K562 (cell line): ENCODE measurements around the gene INPP4B. TPM values are rescaled to one million over a fixed set of nuclear protein-coding genes. Genes with fewer than 3 reads are reported as not detected.

Source experiments
- ATAC-seq: fragments of 200-7000 bp; cut with Tn5 transposase; 3 replicates; pipeline ENCODE4 v1.9.1; 2020; ENCODE audit warnings: moderate library complexity
- BruUV-seq: library from RNA; stranded (reverse); fragments of 400-500 nt; replicated peaks from 2 replicates; lab custom pipeline; 2021; lab: Mats Ljungman, UMichigan
- CTCF ChIA-PET: fragments of 300-600 bp; formaldehyde crosslinking; extraction: SDS; loops from one replicate; lab custom pipeline; 2021; ENCODE audit warnings: low intra/inter-chr PET ratio; lab: Yijun Ruan, JAX
- POLR2A ChIA-PET: fragments of 300-600, 350-650 bp; sonication (Branson Sonifier 250); formaldehyde crosslinking; extraction: SDS; loops from one replicate; lab custom pipeline; 2021; ENCODE audit warnings: antibody characterized with exemption, inconsistent platforms; lab: Yijun Ruan, JAX
- DNase-seq, 4 experiments: peaks; one replicate each; pipeline versions ENCODE4 v3.0.0 to v3.0.0-alpha.2; 2011 to 2018; ENCODE audit warnings: low spot score in 3 of 4, mixed read lengths in 3 of 4; ENCODE audit errors: extremely low read depth in 1 of 4
- FAIRE-seq: peaks from 2 replicates; lab custom pipeline; 2011; peaks lifted over from hg19 to GRCh38; lab: Jason Lieb, UNC
- H2AFZ ChIP-seq: 2 replicates; pipeline ENCODE4 v1.6.0; 2011; ENCODE audit warnings: low read depth, low read length, control low read depth, inconsistent platforms
- H3K27ac ChIP-seq: fragments of 200-600 bp; 3 replicates; pipeline ENCODE4 v1.8.0; 2011; ENCODE audit warnings: low read depth, mild to moderate bottlenecking, control low read depth, inconsistent platforms, low read length, moderate library complexity, mixed read lengths; ENCODE audit errors: extremely low read depth
- H3K27me3 ChIP-seq, 2 experiments: fragments of 300-600 bp in 1 of 2; 2 replicates in 1 of 2; 3 replicates in 1 of 2; pipeline versions ENCODE4 v1.6.0 to v1.8.0; 2011; ENCODE audit warnings: inconsistent platforms in 2 of 2, low read length in 2 of 2, mild to moderate bottlenecking in 1 of 2, mixed read lengths in 1 of 2, moderate library complexity in 1 of 2; ENCODE audit not compliant: control insufficient read depth in 2 of 2, insufficient read depth in 2 of 2
- H3K36me3 ChIP-seq: fragments of 300-600 bp; 3 replicates; pipeline ENCODE4 v1.8.0; 2011; ENCODE audit warnings: mild to moderate bottlenecking, low read length, inconsistent platforms; ENCODE audit not compliant: control insufficient read depth, insufficient read depth
- H3K4me1 ChIP-seq, 2 experiments: fragments of 200-600 bp in 1 of 2; replicated peaks in 1 of 2; 2 replicates in 1 of 2; 3 replicates in 1 of 2; pipeline versions ENCODE4 v1.5.1 to v1.8.0; 2011; ENCODE audit warnings: inconsistent platforms in 2 of 2, low read length in 2 of 2, mild to moderate bottlenecking in 1 of 2, mixed read lengths in 1 of 2, moderate library complexity in 1 of 2; ENCODE audit not compliant: control insufficient read depth in 2 of 2, insufficient read depth in 2 of 2
- H3K4me2 ChIP-seq: 2 replicates; pipeline ENCODE4 v1.6.1; 2011; ENCODE audit warnings: low read length, control low read depth, inconsistent platforms, mixed read lengths; ENCODE audit not compliant: insufficient read depth
- H3K4me3 ChIP-seq: fragments of 200-600 bp; sonication (generic), shearing (Covaris generic); 2 replicates; pipeline ENCODE4 v1.5.1; 2016; ENCODE audit warnings: control low read depth, inconsistent platforms
- H3K79me2 ChIP-seq: fragments of 200-600 bp; 3 replicates; pipeline ENCODE4 v1.8.0; 2011; ENCODE audit warnings: low read length, inconsistent platforms; ENCODE audit not compliant: control insufficient read depth, insufficient read depth
- H3K9ac ChIP-seq, 2 experiments: 2 replicates each; pipeline versions ENCODE4 v1.6.0 to v1.6.1; 2011; ENCODE audit warnings: low read depth in 2 of 2, low read length in 2 of 2, control low read depth in 1 of 2, inconsistent platforms in 1 of 2, mild to moderate bottlenecking in 1 of 2, mixed read lengths in 1 of 2; ENCODE audit not compliant: insufficient read depth in 1 of 2
- H3K9me1 ChIP-seq: one replicate; pipeline ENCODE4 v1.6.0; 2011; ENCODE audit warnings: inconsistent platforms, mild to moderate bottlenecking, low read length, moderate library complexity; ENCODE audit not compliant: control insufficient read depth, insufficient read depth
- H3K9me3 ChIP-seq: replicated peaks from 2 replicates; pipeline ENCODE4 v1.5.1; 2011; ENCODE audit warnings: low read depth, low read length, inconsistent platforms; ENCODE audit not compliant: control insufficient read depth, insufficient read depth
- H4K20me1 ChIP-seq: replicated peaks from 2 replicates; pipeline ENCODE4 v1.6.1; 2011; ENCODE audit warnings: low read length, inconsistent platforms, mixed read lengths; ENCODE audit not compliant: control insufficient read depth, insufficient read depth
- EWSR1 ChIP-seq: fragments of 450-650 bp; IDR thresholded peaks from 2 replicates; pipeline ENCODE4 v1.6.1; 2018; ENCODE audit warnings: borderline replicate concordance, mild to moderate bottlenecking, low read depth, moderate library complexity; ENCODE audit not compliant: partially characterized antibody
- HMG20A ChIP-seq: fragments of 450-650 bp; formaldehyde crosslinking; conservative IDR thresholded peaks from 2 replicates; pipeline ENCODE4 v1.4.0; 2020; ENCODE audit warnings: mild to moderate bottlenecking, mixed read lengths
- MAFG ChIP-seq: fragments of 450-650 bp; conservative IDR thresholded peaks from 2 replicates; pipeline ENCODE4 v1.6.1; 2016; ENCODE audit warnings: missing genetic modification characterization, missing compliant biosample characterization
- RERE ChIP-seq: sonication (generic); formaldehyde crosslinking; IDR thresholded peaks from 2 replicates; pipeline ENCODE4 v1.8.0; 2023; ENCODE audit warnings: missing genetic modification reagents, mild to moderate bottlenecking, borderline replicate concordance
- TEAD4 ChIP-seq, 2 experiments: sonication (generic) in 1 of 2; formaldehyde crosslinking in 1 of 2; IDR thresholded peaks; 2 replicates each; pipeline versions ENCODE4 v1.6.1 to v1.8.0; 2012 to 2022; ENCODE audit warnings: borderline replicate concordance in 1 of 2, inconsistent platforms in 1 of 2, low read length in 1 of 2, mild to moderate bottlenecking in 1 of 2, missing genetic modification reagents in 1 of 2
- WGBS: fragments of 100-300 bp; shearing (Covaris generic); methylation state at CpG from one replicate; pipeline ENCODE4 v1.1.6; 2016; ENCODE audit warnings: low coverage, mixed read lengths; ENCODE audit not compliant: insufficient coverage; ENCODE audit errors: missing lambda C conversion rate; 5-methylcytosine and 5-hydroxymethylcytosine counted together
- in situ Hi-C: fragments of 300-500 bp; cut with MboI; formaldehyde crosslinking; loops from 4 replicates; pipeline ENCODE4 v1.15.0; 2018; ENCODE audit warnings: inconsistent platforms, mixed read lengths
- intact Hi-C: fragments of 100-400 bp; cut with micrococcal nuclease; formaldehyde crosslinking; loops from 2 replicates; pipeline ENCODE4 v1.14.2; 2022
- polyA plus RNA-seq, 8 experiments: library from polyadenylated mRNA; depleted of rRNA in 4 of 8; stranded (reverse) in 5 of 8; unstranded in 3 of 8; fragments of >200 nt; fragmentation: Nextera tagmentation in 2 of 8; fragmentation: Illumina TruSeq in 1 of 8; extraction: Ambion mirVana in 2 of 8; extraction: Trizol in 1 of 8; gene quantifications; 2 replicates each; pipeline versions ENCODE4 v1.2.1 to v1.2.3, GENCODE V29; 2011 to 2014; ENCODE audit warnings: inconsistent platforms in 1 of 8, missing spikeins in 1 of 8
- total RNA-seq, 7 experiments: library from RNA; depleted of rRNA in 6 of 7; stranded (reverse); fragments of >200 nt in 6 of 7; fragmentation: Illumina TruSeq in 2 of 7; extraction: Trizol in 2 of 7; gene quantifications; 2 replicates each; pipeline versions ENCODE4 v1.2.1 to v1.2.3, GENCODE V29; 2011 to 2021; ENCODE audit warnings: low replicate concordance in 1 of 7

The INPP4B gene
- total and polyA plus RNA-seq, 9 of the 15 experiments (the other 6 are each of a cell fraction or from before 2014, with no cell fraction given), result 0.04 to 0.11 TPM; not detected in 7

- H3K79me2 ChIP-seq, result no peaks in the 10 kb centered on the region
- H3K27ac ChIP-seq, result no peak overlapping the region
- ATAC-seq (no peak), FAIRE-seq (no peak), DNase-seq (no peak)
- H3K4me1 ChIP-seq, result no peaks in the 10 kb centered on the region
- BruUV-seq, result no TSS peak
- 0% methylated on average over 3 of the region's 3 CpGs for WGBS
- H3K9me3 ChIP-seq, result no peaks in the 10 kb centered on the region
- no peaks in the 10 kb centered on the region for H3K36me3 ChIP-seq
- H3K9ac ChIP-seq, result no peak overlapping the region
- in situ Hi-C loops, result no loop called here
- POLR2A ChIA-PET, result no interaction called here
- no peak overlapping the region for H3K4me3 ChIP-seq
- H2AFZ ChIP-seq, result no peak overlapping the region
- intact Hi-C loops, result no loop called here
- no peaks in the 10 kb centered on the region for H4K20me1 ChIP-seq
- no peak overlapping the region for H3K4me2 ChIP-seq
- CTCF ChIA-PET, result no interaction called here
- H3K27me3 ChIP-seq, result no peaks in the 10 kb centered on the region
- TF ChIP-seq RERE (CRISPR knock-in tag), result no peak
- TF ChIP-seq MAFG (tag), result no peak
- TF ChIP-seq HMG20A, result no peak
- TF ChIP-seq EWSR1, result no peak
- no peak for TF ChIP-seq TEAD4 (IDR thresholded peaks at IDR 0.05; ENCODE audit: low read length)
- TF ChIP-seq TEAD4 (CRISPR knock-in tag; IDR thresholded peaks at IDR 0.05; ENCODE audit: borderline replicate concordance), result no peak
- H3K9me1 ChIP-seq, result no peaks in the 10 kb centered on the region
Measured at GRCh38 chr4:142312391-142312790, 533.7 kb downstream of the INPP4B start.
